CD4-positive, alpha-beta T cell (primary cell): ENCODE data around the gene KCNJ13. TPM values are rescaled to one million over a fixed set of nuclear protein-coding genes. Genes with fewer than 3 reads are reported as not detected.

ENCODE experiments used
- ATAC-seq: fragments of 200-7000 bp; cut with Tn5 transposase; one replicate; pipeline ENCODE4 v1.10.0; 2022; ENCODE audit warnings: mild to moderate bottlenecking; ENCODE audit not compliant: poor library complexity
- CTCF ChIA-PET: fragments of 350-600 bp; sonication (Branson Sonifier 250); formaldehyde crosslinking; loops from one replicate; lab custom pipeline; 2021; ENCODE audit warnings: antibody characterized with exemption, inconsistent platforms; lab: Charles Lee
- POLR2A ChIA-PET: fragments of 350-600 bp; sonication (Branson Sonifier 250); formaldehyde crosslinking; loops from one replicate; lab custom pipeline; 2021; ENCODE audit warnings: antibody characterized with exemption, inconsistent platforms; lab: Charles Lee
- DNase-seq, 14 experiments: peaks; one replicate each; pipeline ENCODE4 v3.0.0-alpha.2; 2013 to 2020; ENCODE audit warnings: mixed read lengths in 2 of 14
- H3K27ac ChIP-seq, 2 donors: one replicate each; pipeline versions ENCODE4 v1.5.1 to v1.7.0; 2013; ENCODE audit warnings: low read length in 2 of 2, low read depth in 1 of 2, mild to moderate bottlenecking in 1 of 2
- H3K27me3 ChIP-seq, 2 experiments: 1 replicate in 1 of 2; 2 replicates in 1 of 2; pipeline versions ENCODE4 v1.6.1 to v1.7.0; 2013; ENCODE audit warnings: low read length in 2 of 2, control low read depth in 1 of 2, mild to moderate bottlenecking in 1 of 2, moderate library complexity in 1 of 2; ENCODE audit not compliant: insufficient read depth in 2 of 2, control insufficient read depth in 1 of 2
- H3K36me3 ChIP-seq: one replicate; pipeline ENCODE4 v1.6.1; 2013; ENCODE audit warnings: low read length, control low read depth; ENCODE audit not compliant: insufficient read depth
- H3K4me1 ChIP-seq: one replicate; pipeline ENCODE4 v1.6.1; 2013; ENCODE audit warnings: low read length, control low read depth; ENCODE audit not compliant: insufficient read depth
- H3K4me3 ChIP-seq: one replicate; pipeline ENCODE4 v1.5.1; 2013; ENCODE audit warnings: mild to moderate bottlenecking, low read length, moderate library complexity
- H3K9me3 ChIP-seq, 2 experiments: 1 replicate in 1 of 2; 2 replicates in 1 of 2; pipeline versions ENCODE4 v1.6.1 to v1.7.0; 2013; ENCODE audit warnings: low read length in 2 of 2, mild to moderate bottlenecking in 2 of 2, control low read depth in 1 of 2, moderate library complexity in 1 of 2; ENCODE audit not compliant: control insufficient read depth in 1 of 2, insufficient read depth in 1 of 2
- H3K27ac Mint-ChIP-seq: one replicate; pipeline ENCODE4 v1.8.0; 2020; ENCODE audit warnings: mixed read lengths
- H3K27me3 Mint-ChIP-seq: one replicate; pipeline ENCODE4 v1.8.0; 2021; ENCODE audit warnings: mixed read lengths
- H3K36me3 Mint-ChIP-seq: one replicate; pipeline ENCODE4 v1.8.0; 2021; ENCODE audit warnings: low read depth, mixed read lengths
- H3K4me1 Mint-ChIP-seq: one replicate; pipeline ENCODE4 v1.8.0; 2021; ENCODE audit warnings: low read depth, mixed read lengths
- H3K4me3 Mint-ChIP-seq: one replicate; pipeline ENCODE4 v1.8.0; 2020; ENCODE audit warnings: mild to moderate bottlenecking, mixed read lengths
- H3K9me3 Mint-ChIP-seq: one replicate; pipeline ENCODE4 v1.8.0; 2020; ENCODE audit warnings: mixed read lengths
- intact Hi-C, 2 experiments: fragments of 100-400 bp; cut with DNase I in 1 of 2; cut with micrococcal nuclease in 1 of 2; formaldehyde crosslinking; loops; one replicate each; pipeline versions ENCODE4 v1.15.1 to v1.9.0; 2023 to 2025; cut with DNase I, micrococcal nuclease
- total RNA-seq, 174 experiments: library from RNA in 2 of 174; stranded (reverse) in 2 of 174; gene quantifications; one replicate each; pipeline ENCODE4 v1.2.3 and lab custom pipeline; 2021 to 2026
- TF ChIP-seq, protein P1 (sequence below): fragments of 200-600 bp; IDR thresholded peaks from one replicate; pipeline ENCODE4 v1.8.0; 2022; ENCODE audit warnings: antibody characterized with exemption, mild to moderate bottlenecking

KCNJ13 gene
- total RNA-seq, 2 experiments from 2014 or later: not detected

GRCh38 chr2:232767866-232768265 is 8.5 kb downstream of the KCNJ13 start:
- H3K4me1 Mint-ChIP-seq: peaks cover 37% of the 10 kb centered on the region
- ChIA-PET CTCF (no interaction called here), POLR2A (no interaction called here)
- H3K27me3 Mint-ChIP-seq: no peaks in the 10 kb centered on the region
- H3K36me3 Mint-ChIP-seq: peaks cover 89% of the 10 kb centered on the region
- H3K27ac ChIP-seq: no peak overlapping the region
- H3K27ac Mint-ChIP-seq: no peak overlapping the region
- H3K27me3 ChIP-seq: no peaks in the 10 kb centered on the region
- peaks cover 9% of the 10 kb centered on the region for H3K4me1 ChIP-seq
- ATAC-seq (no peak), DNase-seq (no peak)
- no peaks in the 10 kb centered on the region for H3K9me3 Mint-ChIP-seq
- intact Hi-C loops: no loop called here
- TF ChIP-seq, protein P1, sequence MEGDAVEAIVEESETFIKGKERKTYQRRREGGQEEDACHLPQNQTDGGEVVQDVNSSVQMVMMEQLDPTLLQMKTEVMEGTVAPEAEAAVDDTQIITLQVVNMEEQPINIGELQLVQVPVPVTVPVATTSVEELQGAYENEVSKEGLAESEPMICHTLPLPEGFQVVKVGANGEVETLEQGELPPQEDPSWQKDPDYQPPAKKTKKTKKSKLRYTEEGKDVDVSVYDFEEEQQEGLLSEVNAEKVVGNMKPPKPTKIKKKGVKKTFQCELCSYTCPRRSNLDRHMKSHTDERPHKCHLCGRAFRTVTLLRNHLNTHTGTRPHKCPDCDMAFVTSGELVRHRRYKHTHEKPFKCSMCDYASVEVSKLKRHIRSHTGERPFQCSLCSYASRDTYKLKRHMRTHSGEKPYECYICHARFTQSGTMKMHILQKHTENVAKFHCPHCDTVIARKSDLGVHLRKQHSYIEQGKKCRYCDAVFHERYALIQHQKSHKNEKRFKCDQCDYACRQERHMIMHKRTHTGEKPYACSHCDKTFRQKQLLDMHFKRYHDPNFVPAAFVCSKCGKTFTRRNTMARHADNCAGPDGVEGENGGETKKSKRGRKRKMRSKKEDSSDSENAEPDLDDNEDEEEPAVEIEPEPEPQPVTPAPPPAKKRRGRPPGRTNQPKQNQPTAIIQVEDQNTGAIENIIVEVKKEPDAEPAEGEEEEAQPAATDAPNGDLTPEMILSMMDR: no peak
- no peaks in the 10 kb centered on the region for H3K9me3 ChIP-seq
- H3K4me3 ChIP-seq: no peak overlapping the region
- no peak overlapping the region for H3K4me3 Mint-ChIP-seq
- peaks cover 56% of the 10 kb centered on the region for H3K36me3 ChIP-seq

- H3K27ac ChIP-seq: no peak overlapping the region
- ChIA-PET CTCF (no interaction called here), POLR2A (no interaction called here)
- no peak overlapping the region for H3K4me3 Mint-ChIP-seq
- no peak overlapping the region for H3K27ac Mint-ChIP-seq
- DNase-seq: peak in 10 of 14 experiments; percentile 3 to 65 (median 30)
- H3K36me3 Mint-ChIP-seq: peaks cover 75% of the 10 kb centered on the region
- H3K9me3 Mint-ChIP-seq: no peaks in the 10 kb centered on the region
- H3K4me1 Mint-ChIP-seq: peaks cover 19% of the 10 kb centered on the region
- TF ChIP-seq, protein P1: peak; percentile 62
- H3K27me3 ChIP-seq: no peaks in the 10 kb centered on the region
- peaks cover 4% of the 10 kb centered on the region for H3K4me1 ChIP-seq
- no peak overlapping the region for H3K4me3 ChIP-seq
- no peaks in the 10 kb centered on the region for H3K27me3 Mint-ChIP-seq
- no peaks in the 10 kb centered on the region for H3K9me3 ChIP-seq
- ATAC-seq: peak; percentile 76
- intact Hi-C loops: loop anchor here in 1 of 2 experiments (2.0 to 5.0 kb wide), 3 partner anchors 489 to 951 kb away; partner anchors contain the start of genes ATG16L1 and UGT1A5
- H3K36me3 ChIP-seq: peaks cover 45% of the 10 kb centered on the region
Measured at GRCh38 chr2:232761301-232761907, 15.0 kb downstream of the KCNJ13 start.

- peaks cover 24% of the 10 kb centered on the region for H3K36me3 ChIP-seq
- H3K4me1 ChIP-seq: peaks cover 4% of the 10 kb centered on the region
- H3K4me3 ChIP-seq: no peak overlapping the region
- H3K4me1 Mint-ChIP-seq: peaks cover 19% of the 10 kb centered on the region
- CTCF ChIA-PET: interaction anchor here (0.6 kb wide), 1 partner anchor 54 kb away, joined by 6 read pairs; no protein-coding TSS in a partner anchor
- ATAC-seq: no peak
- TF ChIP-seq, protein P1: no peak
- no peaks in the 10 kb centered on the region for H3K9me3 ChIP-seq
- peaks cover 69% of the 10 kb centered on the region for H3K36me3 Mint-ChIP-seq
- H3K9me3 Mint-ChIP-seq: no peaks in the 10 kb centered on the region
- peak overlapping the region; percentile 19 for H3K27ac Mint-ChIP-seq
- no peaks in the 10 kb centered on the region for H3K27me3 ChIP-seq
- no peak overlapping the region for H3K27ac ChIP-seq
- intact Hi-C loops: loop anchor here in 1 of 2 experiments (5.0 kb wide), 1 partner anchor 294 kb away; no protein-coding TSS in a partner anchor
- POLR2A ChIA-PET: no interaction called here
- DNase-seq: no peak
- H3K27me3 Mint-ChIP-seq: no peaks in the 10 kb centered on the region
- H3K4me3 Mint-ChIP-seq: no peak overlapping the region
Measured at GRCh38 chr2:232757905-232758304, 18.5 kb downstream of the KCNJ13 start.
